ENCODE data around the gene TIGD7. TPM values are rescaled to one million over a fixed set of nuclear protein-coding genes. Genes with fewer than 3 reads are reported as not detected.

TIGD7 gene
- 9.4 TPM for total RNA-seq
- long read RNA-seq, transcript TIGD7-201 (2 exons, 3,612 nt), result major isoform, 6 of 14 reads
- long read RNA-seq, partial matches to known transcripts, result 0 of 14 reads
- long read RNA-seq, other reads (novel, unspliced or antisense), result 2 of 14 reads

- intact Hi-C loops (cut with DNase I), result loop anchor here (2.0 to 10.0 kb wide), 4 partner anchors 41 to 189 kb away; partner anchors contain the start of genes C16orf90 and ZNF200
Measured at GRCh38 chr16:3305109-3306068, at the start of gene TIGD7, which contains the start of gene ZNF75A. TSS of gene TIGD7 (minus strand) at chr16:3305430. CDS start at chr16:3300614, 4,816 bp downstream. TSS of gene ZNF75A (plus strand) at chr16:3305497. CDS start at chr16:3308429, 2,932 bp downstream.

GRCh38 chr16:3349175-3349574, 43.9 kb upstream of the TIGD7 start:
- intact Hi-C loops (cut with DNase I), result no loop called here
- no peak for DNase-seq
- ATAC-seq (ENCODE audit: poor library complexity), result peak; percentile 55

More at GRCh38 chr16:3305109-3306068, at the start of gene TIGD7, which contains the start of gene ZNF75A:
- peak; percentile 94 for DNase-seq
- ATAC-seq (ENCODE audit: poor library complexity), result peak; percentile 100

- ATAC-seq (ENCODE audit: poor library complexity), result peak; percentile 80
- intact Hi-C loops (cut with DNase I), result no loop called here
- DNase-seq, result no peak
Measured at GRCh38 chr16:3348547-3349167, 43.4 kb upstream of the TIGD7 start.

- intact Hi-C loops (cut with DNase I), result no loop called here
- ATAC-seq (ENCODE audit: poor library complexity) (no peak), DNase-seq (no peak)
Measured at GRCh38 chr16:3347586-3347985, 42.4 kb upstream of the TIGD7 start.

GRCh38 chr16:3346041-3346440, 40.8 kb upstream of the TIGD7 start:
- DNase-seq (no peak), ATAC-seq (ENCODE audit: poor library complexity) (no peak)
- intact Hi-C loops (cut with DNase I), result no loop called here

GRCh38 chr16:3328643-3329042, 23.4 kb upstream of the TIGD7 start:
- intact Hi-C loops (cut with DNase I), result no loop called here
- DNase-seq (no peak), ATAC-seq (ENCODE audit: poor library complexity) (no peak)

- ATAC-seq (ENCODE audit: poor library complexity) (no peak), DNase-seq (no peak)
- intact Hi-C loops (cut with DNase I), result no loop called here
Measured at GRCh38 chr16:3328104-3328503, 22.9 kb upstream of the TIGD7 start.

GRCh38 chr16:3327514-3327913, 22.3 kb upstream of the TIGD7 start:
- ATAC-seq (ENCODE audit: poor library complexity), result no peak
- intact Hi-C loops (cut with DNase I), result no loop called here
- no peak for DNase-seq

GRCh38 chr16:3321816-3322215, 16.6 kb upstream of the TIGD7 start:
- DNase-seq, result no peak
- intact Hi-C loops (cut with DNase I), result no loop called here
- no peak for ATAC-seq (ENCODE audit: poor library complexity)

GRCh38 chr16:3317315-3317999, 12.2 kb upstream of the TIGD7 start:
- DNase-seq (no peak), ATAC-seq (ENCODE audit: poor library complexity) (no peak)
- intact Hi-C loops (cut with DNase I), result no loop called here

GRCh38 chr16:3311496-3311895, 6.3 kb upstream of the TIGD7 start:
- intact Hi-C loops (cut with DNase I), result no loop called here
- DNase-seq (no peak), ATAC-seq (ENCODE audit: poor library complexity) (no peak)

GRCh38 chr16:3306078-3306477, 848 bp upstream of the TIGD7 start:
- DNase-seq, result no peak
- ATAC-seq (ENCODE audit: poor library complexity), result no peak
- intact Hi-C loops (cut with DNase I), result loop anchor here (5.0 to 10.0 kb wide), 3 partner anchors 71 to 189 kb away; partner anchors contain the start of genes C16orf90 and ZNF200

GRCh38 chr16:3304370-3304769, 860 bp downstream of the TIGD7 start:
- no peak for DNase-seq
- ATAC-seq (ENCODE audit: poor library complexity), result no peak
- intact Hi-C loops (cut with DNase I), result loop anchor here (2.0 to 10.0 kb wide), 3 partner anchors 40 to 190 kb away; partner anchors contain the start of genes C16orf90 and ZNF200

GRCh38 chr16:3295783-3296182, 9.4 kb downstream of the TIGD7 start:
- no peak for DNase-seq
- no peak for ATAC-seq (ENCODE audit: poor library complexity)
- intact Hi-C loops (cut with DNase I), result no loop called here

- intact Hi-C loops (cut with DNase I), result no loop called here
- ATAC-seq (ENCODE audit: poor library complexity), result peak; percentile 34
- no peak for DNase-seq
Measured at GRCh38 chr16:3295209-3295608, 10.0 kb downstream of the TIGD7 start.

- ATAC-seq (ENCODE audit: poor library complexity) (no peak), DNase-seq (no peak)
- intact Hi-C loops (cut with DNase I), result no loop called here
Measured at GRCh38 chr16:3292604-3293003, 12.6 kb downstream of the TIGD7 start.

- DNase-seq (no peak), ATAC-seq (ENCODE audit: poor library complexity) (no peak)
- intact Hi-C loops (cut with DNase I), result loop anchor here (10.0 kb wide), 1 partner anchor 215 kb away; the partner anchor contains the start of gene CLUAP1
Measured at GRCh38 chr16:3289998-3290673, 15.1 kb downstream of the TIGD7 start.

GRCh38 chr16:3285131-3285530, 20.1 kb downstream of the TIGD7 start:
- DNase-seq (no peak), ATAC-seq (ENCODE audit: poor library complexity) (no peak)
- intact Hi-C loops (cut with DNase I), result loop anchor here (10.0 kb wide), 1 partner anchor 220 kb away; the partner anchor contains the start of gene CLUAP1
